ENCODE measurements around the gene CLIC1.

Gene CLIC1

DNA sequence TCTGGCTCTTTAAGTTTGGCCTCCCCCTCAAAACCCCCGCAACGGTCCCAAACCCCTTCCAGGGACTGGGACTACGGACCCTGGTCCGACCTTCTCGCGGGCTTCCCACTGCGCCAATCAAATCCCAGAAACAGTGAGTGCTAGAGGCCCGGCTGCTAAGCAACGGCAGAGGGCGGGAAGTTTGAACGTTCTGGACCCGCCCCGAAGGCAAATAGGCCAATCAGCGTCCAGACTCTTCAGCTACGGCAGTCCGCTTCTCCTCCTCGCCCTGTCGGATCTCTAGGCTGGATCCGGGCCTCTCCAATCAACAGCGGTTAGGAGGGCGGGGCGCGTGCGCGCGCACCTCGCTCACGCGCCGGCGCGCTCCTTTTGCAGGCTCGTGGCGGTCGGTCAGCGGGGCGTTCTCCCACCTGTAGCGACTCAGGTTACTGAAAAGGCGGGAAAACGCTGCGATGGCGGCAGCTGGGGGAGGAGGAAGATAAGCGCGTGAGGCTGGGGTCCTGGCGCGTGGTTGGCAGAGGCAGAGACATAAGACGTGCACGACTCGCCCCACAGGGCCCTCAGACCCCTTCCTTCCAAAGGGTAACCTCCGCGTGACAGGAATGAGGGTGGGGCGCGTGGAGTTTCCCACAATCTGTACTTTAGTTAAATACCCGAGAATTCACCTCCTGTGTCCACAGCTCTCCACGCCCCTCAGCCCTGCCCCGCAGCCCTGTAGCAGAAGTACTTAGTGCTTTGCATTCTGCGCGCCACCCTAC lies 3.5 kb upstream of the CLIC1 start, which contains the start of gene MSH5:
MSH5 (plus strand) TSS at position 367 of the 758 bp plus-strand sequence. CDS start 462 bp downstream, outside the sequence.
- DNase-seq (ENCODE audit: low read depth), result peak; percentile 98
- TF ChIP-seq, protein P1, sequence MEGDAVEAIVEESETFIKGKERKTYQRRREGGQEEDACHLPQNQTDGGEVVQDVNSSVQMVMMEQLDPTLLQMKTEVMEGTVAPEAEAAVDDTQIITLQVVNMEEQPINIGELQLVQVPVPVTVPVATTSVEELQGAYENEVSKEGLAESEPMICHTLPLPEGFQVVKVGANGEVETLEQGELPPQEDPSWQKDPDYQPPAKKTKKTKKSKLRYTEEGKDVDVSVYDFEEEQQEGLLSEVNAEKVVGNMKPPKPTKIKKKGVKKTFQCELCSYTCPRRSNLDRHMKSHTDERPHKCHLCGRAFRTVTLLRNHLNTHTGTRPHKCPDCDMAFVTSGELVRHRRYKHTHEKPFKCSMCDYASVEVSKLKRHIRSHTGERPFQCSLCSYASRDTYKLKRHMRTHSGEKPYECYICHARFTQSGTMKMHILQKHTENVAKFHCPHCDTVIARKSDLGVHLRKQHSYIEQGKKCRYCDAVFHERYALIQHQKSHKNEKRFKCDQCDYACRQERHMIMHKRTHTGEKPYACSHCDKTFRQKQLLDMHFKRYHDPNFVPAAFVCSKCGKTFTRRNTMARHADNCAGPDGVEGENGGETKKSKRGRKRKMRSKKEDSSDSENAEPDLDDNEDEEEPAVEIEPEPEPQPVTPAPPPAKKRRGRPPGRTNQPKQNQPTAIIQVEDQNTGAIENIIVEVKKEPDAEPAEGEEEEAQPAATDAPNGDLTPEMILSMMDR (IDR thresholded peaks at IDR 0.05; ENCODE audit: control insufficient read depth, extremely low read depth, insufficient read depth), result no peak
- H3K4me3 ChIP-seq (ENCODE audit: low read depth, low read length), result peak within 1 kb of the TSS; percentile 77

DNA sequence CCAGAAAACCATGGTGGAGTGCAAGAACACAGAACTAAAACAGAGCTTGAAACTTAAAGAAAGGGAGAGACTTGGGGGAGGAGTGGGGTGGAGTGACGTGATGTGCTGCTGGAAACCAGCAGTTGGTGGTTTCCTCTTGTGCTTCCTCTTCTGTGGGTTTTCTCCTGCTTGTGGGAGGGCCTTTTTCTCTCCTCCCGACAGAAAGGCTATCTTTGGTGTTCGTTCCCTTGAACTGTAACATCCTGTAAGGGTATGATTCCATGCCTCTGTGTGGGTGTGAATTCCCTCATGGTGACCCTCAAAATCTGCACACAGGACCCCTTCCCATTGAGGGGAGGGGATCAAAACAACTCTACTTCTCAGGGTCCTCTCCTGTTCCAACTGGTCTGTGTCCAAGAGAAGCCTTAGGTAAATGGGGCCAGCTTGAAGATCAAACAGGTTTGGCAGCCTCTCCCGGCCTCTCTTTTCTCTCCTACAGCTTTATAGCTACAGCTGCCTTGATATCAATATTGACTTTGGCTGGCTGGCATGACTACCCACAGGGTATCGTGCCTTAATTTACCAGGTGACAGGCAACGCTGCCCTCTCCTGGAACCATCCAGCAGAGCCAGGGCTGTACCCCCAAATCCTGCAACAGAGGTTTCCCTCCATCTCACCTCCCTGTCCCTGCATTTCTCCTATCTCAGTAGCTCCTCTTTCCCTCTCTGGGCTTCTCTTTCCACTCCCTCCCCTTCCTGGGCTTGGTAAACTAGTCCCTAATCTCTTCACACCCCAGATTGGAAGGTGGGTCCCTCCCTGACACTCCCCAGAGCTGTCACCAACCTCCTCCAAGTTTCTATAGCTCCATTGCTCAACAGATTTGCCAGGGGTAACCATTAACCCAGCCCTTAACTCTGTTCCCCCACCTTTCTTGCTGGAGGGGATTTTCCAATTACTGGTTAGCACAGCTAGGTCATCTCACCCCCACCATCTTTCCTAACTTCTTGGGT lies 2.0 kb upstream of the CLIC1 start:
- TF ChIP-seq, protein P1 (IDR thresholded peaks at IDR 0.05; ENCODE audit: control insufficient read depth, extremely low read depth, insufficient read depth), result peak; percentile 65
- peak; percentile 94 for DNase-seq (ENCODE audit: low read depth)
- H3K4me3 ChIP-seq (ENCODE audit: low read depth, low read length), result peak overlapping the region; percentile 77

DNA sequence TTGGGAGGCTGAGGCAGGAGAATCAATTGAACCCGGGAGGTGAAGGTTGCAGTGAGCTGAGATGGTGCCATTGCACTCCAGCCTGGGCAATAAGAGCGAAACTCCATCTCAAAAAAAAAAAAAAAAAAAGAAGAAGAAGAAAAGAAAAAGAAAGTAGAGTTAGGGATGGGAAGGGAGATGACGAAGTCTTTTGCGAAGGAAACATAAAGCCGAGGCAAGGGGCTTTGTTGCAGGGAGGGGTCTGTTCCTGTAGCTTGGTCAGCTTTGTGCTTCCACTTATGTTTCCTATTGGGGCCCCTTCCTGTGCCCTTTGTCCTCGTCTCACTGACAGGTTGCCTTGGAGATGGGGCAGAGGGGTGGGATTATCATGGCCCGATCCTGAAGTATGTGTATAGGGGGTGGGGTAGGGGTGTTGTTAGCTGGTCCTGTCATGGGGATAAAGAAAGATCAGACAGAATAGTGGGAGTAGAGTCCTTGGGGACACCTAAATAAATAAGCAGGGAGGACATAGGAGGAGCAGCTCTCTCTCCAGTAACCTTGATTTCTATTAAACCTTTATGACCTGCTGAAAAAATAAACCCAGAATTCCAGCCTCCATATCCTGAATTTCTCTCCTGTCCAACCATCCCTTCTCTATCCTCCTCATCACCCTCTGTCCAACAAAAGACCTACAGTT lies 1.1 kb upstream of the CLIC1 start:
- DNase-seq (ENCODE audit: low read depth), result no peak
- TF ChIP-seq, protein P1 (IDR thresholded peaks at IDR 0.05; ENCODE audit: control insufficient read depth, extremely low read depth, insufficient read depth), result no peak
- H3K4me3 ChIP-seq (ENCODE audit: low read depth, low read length), result peak overlapping the region; percentile 77

DNA sequence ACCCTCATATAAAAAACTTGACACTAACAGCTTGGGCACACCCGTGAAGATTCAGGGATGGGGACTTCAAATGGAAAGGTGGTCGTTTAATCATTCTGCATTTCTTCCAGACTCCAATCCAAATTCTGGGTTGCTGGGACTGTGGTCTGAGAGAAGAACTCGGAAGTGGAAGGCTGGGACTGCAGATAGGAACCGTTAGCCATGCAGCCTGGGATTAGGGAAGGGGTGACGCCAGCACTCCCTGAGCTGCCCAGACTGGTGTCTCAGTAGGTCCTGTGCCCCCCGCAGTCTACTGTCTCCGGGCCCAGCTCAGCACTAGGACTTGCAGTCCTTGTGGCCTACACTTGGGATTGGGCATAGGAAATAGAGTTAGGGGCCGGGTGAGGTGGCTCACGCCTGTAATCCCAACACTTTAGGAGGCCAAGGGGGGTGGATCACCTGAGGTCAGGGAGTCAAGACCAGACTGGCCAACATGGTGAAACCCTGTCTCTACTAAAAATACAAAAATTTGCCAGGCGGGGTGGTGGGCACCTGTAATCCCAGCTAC lies 511 bp upstream of the CLIC1 start:
- TF ChIP-seq, protein P1 (IDR thresholded peaks at IDR 0.05; ENCODE audit: control insufficient read depth, extremely low read depth, insufficient read depth), result no peak
- no peak for DNase-seq (ENCODE audit: low read depth)
- H3K4me3 ChIP-seq (ENCODE audit: low read depth, low read length), result peak overlapping the region; percentile 94

DNA sequence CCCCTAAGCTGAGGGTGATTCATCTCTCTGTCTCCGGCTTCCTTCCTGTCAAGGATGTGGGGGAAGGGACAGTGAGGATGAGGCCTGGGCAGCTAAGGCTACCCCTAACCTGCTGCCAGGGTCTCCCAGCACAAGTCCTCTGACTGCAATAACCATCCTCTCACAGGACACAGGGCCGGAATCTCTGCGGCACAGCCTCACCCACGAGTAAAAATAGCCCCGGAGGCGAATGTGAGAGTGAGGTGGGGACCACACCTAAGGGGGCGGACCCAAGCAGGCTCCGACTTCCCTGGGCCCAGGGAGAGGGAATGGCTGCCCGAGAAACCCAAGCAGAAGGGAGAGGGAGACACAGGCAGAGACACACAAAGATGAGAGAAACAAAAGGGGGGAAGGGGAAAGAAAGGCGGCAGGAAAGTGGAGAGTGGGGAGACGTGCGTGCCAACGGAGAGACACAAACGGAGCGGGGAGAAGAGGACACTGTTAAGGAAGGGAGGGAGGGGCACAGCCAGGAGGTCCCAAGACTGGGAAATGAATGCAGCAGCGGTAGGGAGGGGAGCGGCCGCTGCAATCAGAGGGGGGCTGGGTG lies 1.4 kb downstream of the CLIC1 start:
- no peak for DNase-seq (ENCODE audit: low read depth)
- peak overlapping the region; percentile 94 for H3K4me3 ChIP-seq (ENCODE audit: low read depth, low read length)
- TF ChIP-seq, protein P1 (IDR thresholded peaks at IDR 0.05; ENCODE audit: control insufficient read depth, extremely low read depth, insufficient read depth), result no peak
